Measurements from ENCODE around the gene NGEF.
A peak's percentile ranks its signal among the peaks of the same experiment; 100 is the strongest.
"Not testable (repeated sequence)": the region's sequence is repeated elsewhere in the genome, so short reads cannot be mapped to it uniquely, and the experiment has no call there.

NGEF gene

GRCh38 chr2:233013027-233013461, at the start of gene NGEF:
Gene NGEF, minus strand, starts transcription at chr2:233013256. Its CDS starts 38,366 bp downstream, at chr2:232974890.
- DNase-seq, result no peak

- no peak for DNase-seq
These were observed 49.4 kb upstream of the NGEF start for GRCh38 chr2:233062451-233062850.

- peak; percentile 84 for DNase-seq
These were observed 48.8 kb upstream of the NGEF start for GRCh38 chr2:233061591-233062450.

- DNase-seq, result peak; percentile 37
These were observed 48.0 kb upstream of the NGEF start for GRCh38 chr2:233060980-233061590.

GRCh38 chr2:233060501-233060979, 47.5 kb upstream of the NGEF start:
- peak; percentile 46 for DNase-seq

- peak; percentile 38 for DNase-seq
These were observed 46.9 kb upstream of the NGEF start, which contains the start of gene INPP5D for GRCh38 chr2:233059797-233060500. Gene INPP5D, plus strand, starts transcription at chr2:233060342. Its CDS starts 137 bp downstream, at chr2:233060479.

- peak; percentile 46 for DNase-seq
These were observed 46.4 kb upstream of the NGEF start for GRCh38 chr2:233059547-233059796.

GRCh38 chr2:233058717-233059546, 45.9 kb upstream of the NGEF start:
- DNase-seq, result peak; percentile 32

GRCh38 chr2:233056961-233057605, 44.0 kb upstream of the NGEF start:
- peak; percentile 32 for DNase-seq

GRCh38 chr2:233055362-233055761, 42.3 kb upstream of the NGEF start:
- DNase-seq, result no peak

GRCh38 chr2:233053928-233054784, 41.1 kb upstream of the NGEF start:
- DNase-seq, result peak; percentile 75

GRCh38 chr2:233052517-233052916, 39.5 kb upstream of the NGEF start:
- not testable (repeated sequence) for DNase-seq

- DNase-seq, result peak; percentile 90
These were observed 38.4 kb upstream of the NGEF start for GRCh38 chr2:233051241-233052149.

- DNase-seq, result peak; percentile 47
These were observed 36.2 kb upstream of the NGEF start for GRCh38 chr2:233049194-233049761.

GRCh38 chr2:233048569-233049193, 35.6 kb upstream of the NGEF start:
- DNase-seq, result peak; percentile 40

- DNase-seq, result peak; percentile 28
These were observed 34.6 kb upstream of the NGEF start for GRCh38 chr2:233047667-233048066.

GRCh38 chr2:233047206-233047605, 34.1 kb upstream of the NGEF start:
- DNase-seq, result peak; percentile 21

GRCh38 chr2:233044974-233045605, 32.0 kb upstream of the NGEF start:
- DNase-seq, result no peak

- no peak for DNase-seq
These were observed 29.5 kb upstream of the NGEF start for GRCh38 chr2:233042549-233042948.

Measured in islet precursor cell (in vitro differentiated cells).